Neuronal stem cell (in vitro differentiated cells): ENCODE measurements around the gene DNAH8.

ENCODE experiments used
- DNase-seq: peaks from one replicate; pipeline ENCODE4 v3.0.0-alpha.2; 2013; ENCODE audit warnings: low spot score
- H2AFZ ChIP-seq: one replicate; pipeline ENCODE4 v1.6.1; 2013; ENCODE audit warnings: mild to moderate bottlenecking, low read length, inconsistent platforms
- H2AK5ac ChIP-seq: 2 replicates; pipeline ENCODE4 v1.6.1; 2013; ENCODE audit warnings: low read depth, mild to moderate bottlenecking, inconsistent platforms, low read length, moderate library complexity, mixed read lengths
- H2BK120ac ChIP-seq: 2 replicates; pipeline ENCODE4 v1.6.1; 2013; ENCODE audit warnings: low read depth, mild to moderate bottlenecking, inconsistent platforms, low read length, moderate library complexity, mixed read lengths
- H2BK12ac ChIP-seq: one replicate; pipeline ENCODE4 v1.6.1; 2013; ENCODE audit warnings: low read length, inconsistent platforms
- H2BK15ac ChIP-seq: 2 replicates; pipeline ENCODE4 v1.6.1; 2013; ENCODE audit warnings: mild to moderate bottlenecking, low read length, inconsistent platforms, mixed read lengths
- H2BK5ac ChIP-seq: one replicate; pipeline ENCODE4 v1.6.1; 2013; ENCODE audit warnings: inconsistent platforms, mild to moderate bottlenecking, low read length, moderate library complexity
- H3K14ac ChIP-seq: one replicate; pipeline ENCODE4 v1.6.1; 2013; ENCODE audit warnings: low read length, inconsistent platforms
- H3K18ac ChIP-seq: 2 replicates; pipeline ENCODE4 v1.6.1; 2013; ENCODE audit warnings: low read length, inconsistent platforms
- H3K23ac ChIP-seq: 2 replicates; pipeline ENCODE4 v1.6.1; 2013; ENCODE audit warnings: low read depth, mild to moderate bottlenecking, mixed read lengths, low read length, inconsistent platforms; ENCODE audit not compliant: poor library complexity
- H3K27ac ChIP-seq: replicated peaks from 3 replicates; pipeline ENCODE4 v1.5.1; 2013; ENCODE audit warnings: low read length, inconsistent platforms
- H3K27me3 ChIP-seq, 3 experiments: 2 replicates each; pipeline ENCODE4 v1.6.1; 2013; ENCODE audit warnings: low read length in 3 of 3, mild to moderate bottlenecking in 2 of 3, inconsistent platforms in 1 of 3, low read depth in 1 of 3, mixed read lengths in 1 of 3, moderate library complexity in 1 of 3; ENCODE audit not compliant: control insufficient read depth in 3 of 3, insufficient read depth in 3 of 3
- H3K36me3 ChIP-seq, 2 donors: replicated peaks in 1 of 2; 2 replicates each; pipeline ENCODE4 v1.6.1; 2013; ENCODE audit warnings: low read length in 2 of 2; ENCODE audit not compliant: control insufficient read depth in 2 of 2, insufficient read depth in 2 of 2
- H3K4ac ChIP-seq: 2 replicates; pipeline ENCODE4 v1.6.1; 2013; ENCODE audit warnings: inconsistent platforms, mild to moderate bottlenecking, low read length, moderate library complexity
- H3K4me1 ChIP-seq, 2 donors: 1 replicate in 1 of 2; 2 replicates in 1 of 2; pipeline ENCODE4 v1.6.1; 2013; ENCODE audit warnings: low read length in 2 of 2, low read depth in 1 of 2; ENCODE audit not compliant: control insufficient read depth in 2 of 2, insufficient read depth in 1 of 2
- H3K4me2 ChIP-seq: one replicate; pipeline ENCODE4 v1.6.1; 2013; ENCODE audit warnings: mild to moderate bottlenecking, low read length, inconsistent platforms; ENCODE audit not compliant: insufficient read depth, poor library complexity, severe bottlenecking
- H3K4me3 ChIP-seq, 2 donors: 2 replicates each; pipeline ENCODE4 v1.5.1; 2013; ENCODE audit warnings: low read length in 2 of 2, mild to moderate bottlenecking in 2 of 2, inconsistent platforms in 1 of 2, moderate library complexity in 1 of 2
- H3K79me1 ChIP-seq: one replicate; pipeline ENCODE4 v1.6.1; 2013; ENCODE audit warnings: low read depth, mild to moderate bottlenecking, inconsistent platforms, low read length, moderate library complexity
- H3K9ac ChIP-seq: one replicate; pipeline ENCODE4 v1.6.1; 2013; ENCODE audit warnings: mild to moderate bottlenecking, low read depth, low read length, inconsistent platforms; ENCODE audit not compliant: poor library complexity
- H3K9me3 ChIP-seq, 2 donors: replicated peaks in 1 of 2; 2 replicates each; pipeline versions ENCODE3 to v1.6.1; 2013; ENCODE audit warnings: low read length in 2 of 2, mild to moderate bottlenecking in 2 of 2, inconsistent platforms in 1 of 2, low read depth in 1 of 2, mixed read lengths in 1 of 2, moderate library complexity in 1 of 2; ENCODE audit not compliant: control insufficient read depth in 2 of 2, insufficient read depth in 1 of 2
- H4K8ac ChIP-seq: one replicate; pipeline ENCODE4 v1.6.1; 2013; ENCODE audit warnings: low read depth, mild to moderate bottlenecking, inconsistent platforms, low read length, moderate library complexity
- H4K91ac ChIP-seq: one replicate; pipeline ENCODE4 v1.6.1; 2013; ENCODE audit warnings: low read length, low read depth, mild to moderate bottlenecking, inconsistent platforms; ENCODE audit not compliant: poor library complexity
- WGBS, 2 donors: extraction: QIAGEN DNeasy Blood & Tissue Kit; methylation state at CpG; one replicate each; pipeline ENCODE4 v1.1.7; 2013; ENCODE audit warnings: missing lambda C conversion rate in 2 of 2, mixed read lengths in 1 of 2; ENCODE audit not compliant: insufficient read length in 2 of 2, insufficient replicate concordance in 1 of 2; ENCODE audit errors: extremely low coverage in 2 of 2; 5-methylcytosine and 5-hydroxymethylcytosine counted together

The DNAH8 gene

GRCh38 chr6:38730140-38730862, 15.2 kb downstream of the DNAH8 start:
- WGBS, 2 donors, result no CpG with 5 or more reads among the region's 4 CpGs
- H3K9me3 ChIP-seq, result peaks cover 0 to 2% of the 10 kb centered on the region in 2 donors
- no peak overlapping the region for H2BK120ac ChIP-seq
- H2BK12ac ChIP-seq, result no peak overlapping the region
- H3K4ac ChIP-seq, result no peak overlapping the region
- no peaks in the 10 kb centered on the region for H3K79me1 ChIP-seq
- no peaks in the 10 kb centered on the region for H3K36me3 ChIP-seq
- no peak overlapping the region for H2AFZ ChIP-seq
- no peak overlapping the region for H3K23ac ChIP-seq
- no peak overlapping the region for H2BK5ac ChIP-seq
- no peak overlapping the region for H3K4me2 ChIP-seq
- no peak overlapping the region for H3K9ac ChIP-seq
- peaks cover 3 to 7% of the 10 kb centered on the region in 2 donors for H3K4me1 ChIP-seq
- no peak overlapping the region for H3K27ac ChIP-seq
- DNase-seq, result no peak
- H2BK15ac ChIP-seq, result no peak overlapping the region
- no peak overlapping the region for H4K91ac ChIP-seq
- no peak overlapping the region for H3K18ac ChIP-seq
- H2AK5ac ChIP-seq, result no peak overlapping the region
- H3K27me3 ChIP-seq, result no peaks in the 10 kb centered on the region
- H3K14ac ChIP-seq, result no peak overlapping the region
- H3K4me3 ChIP-seq, result no peak overlapping the region
- H4K8ac ChIP-seq, result no peak overlapping the region

- Histone ChIP-seq H3K79me1 (no peaks in the 10 kb centered on the region), H3K9ac (no peak overlapping the region), H3K23ac (no peak overlapping the region), H2AK5ac (no peak overlapping the region), H2BK15ac (no peak overlapping the region), H2BK12ac (no peak overlapping the region), H3K27ac (no peak overlapping the region), H3K4me2 (no peak overlapping the region), H3K9me3 (peaks cover 0 to 3% of the 10 kb centered on the region in 2 donors), H3K18ac (no peak overlapping the region), H3K4me3 (no peak overlapping the region), H3K36me3 (no peaks in the 10 kb centered on the region), H3K27me3 (no peaks in the 10 kb centered on the region), H4K8ac (no peak overlapping the region), H2BK120ac (no peak overlapping the region), H2AFZ (no peak overlapping the region), H4K91ac (no peak overlapping the region), H2BK5ac (no peak overlapping the region), H3K4me1 (peaks cover 1 to 2% of the 10 kb centered on the region in 2 donors), H3K14ac (no peak overlapping the region), H3K4ac (no peak overlapping the region)
- DNase-seq, result no peak
- no CpG with 5 or more reads among the region's 3 CpGs for WGBS, 2 donors
Observed at GRCh38 chr6:38736951-38737350, 21.8 kb downstream of the DNAH8 start.

- Histone ChIP-seq H3K14ac (no peak overlapping the region), H2BK12ac (no peak overlapping the region), H2BK120ac (no peak overlapping the region), H3K9ac (no peak overlapping the region), H4K91ac (no peak overlapping the region), H3K23ac (no peak overlapping the region), H3K27me3 (no peaks in the 10 kb centered on the region), H3K4me3 (no peak overlapping the region), H2AK5ac (no peak overlapping the region), H3K18ac (no peak overlapping the region), H2AFZ (no peak overlapping the region), H3K36me3 (no peaks in the 10 kb centered on the region), H3K4me1 (no peaks in the 10 kb centered on the region), H3K27ac (no peak overlapping the region), H3K79me1 (no peaks in the 10 kb centered on the region), H2BK15ac (no peak overlapping the region), H3K4me2 (no peak overlapping the region), H4K8ac (no peak overlapping the region), H3K4ac (no peak overlapping the region), H2BK5ac (no peak overlapping the region), H3K9me3 (peaks cover 0 to 3% of the 10 kb centered on the region in 2 donors)
- DNase-seq, result no peak
- WGBS, 2 donors, result no CpG with 5 or more reads among the region's 3 CpGs
Observed at GRCh38 chr6:38738261-38738660, 23.1 kb downstream of the DNAH8 start.

GRCh38 chr6:38739532-38739931, 24.4 kb downstream of the DNAH8 start:
- Histone ChIP-seq H3K9ac (no peak overlapping the region), H3K4me1 (no peaks in the 10 kb centered on the region), H2BK5ac (no peak overlapping the region), H3K9me3 (peaks cover 0 to 3% of the 10 kb centered on the region in 2 donors), H2BK15ac (no peak overlapping the region), H3K4me2 (no peak overlapping the region), H3K4ac (no peak overlapping the region), H3K4me3 (no peak overlapping the region), H2AK5ac (no peak overlapping the region), H4K91ac (no peak overlapping the region), H2BK12ac (no peak overlapping the region), H3K18ac (no peak overlapping the region), H3K14ac (no peak overlapping the region), H2AFZ (no peak overlapping the region), H3K27ac (no peak overlapping the region), H4K8ac (no peak overlapping the region), H2BK120ac (no peak overlapping the region), H3K79me1 (no peaks in the 10 kb centered on the region), H3K23ac (no peak overlapping the region), H3K36me3 (no peaks in the 10 kb centered on the region), H3K27me3 (peaks cover 0 to 3% (median 0%) of the 10 kb centered on the region in 3 experiments)
- WGBS, 2 donors, result no CpG with 5 or more reads among the region's 5 CpGs
- DNase-seq, result no peak
